IPS-20b (cell line): Measurements from ENCODE around the gene BBS5.

Experiments
- H3K27ac ChIP-seq: one replicate; pipeline ENCODE4 v1.5.1; 2013; ENCODE audit warnings: low read length
- H3K27me3 ChIP-seq: 2 replicates; pipeline ENCODE4 v1.6.1; 2013; ENCODE audit warnings: mild to moderate bottlenecking, low read length, inconsistent platforms; ENCODE audit not compliant: insufficient read depth
- H3K36me3 ChIP-seq: 2 replicates; pipeline ENCODE4 v1.6.1; 2013; ENCODE audit warnings: low read depth, mild to moderate bottlenecking, inconsistent platforms, low read length, moderate library complexity; ENCODE audit not compliant: insufficient read depth
- H3K4me1 ChIP-seq: 2 replicates; pipeline ENCODE4 v1.6.1; 2013; ENCODE audit warnings: mild to moderate bottlenecking, control low read depth, inconsistent platforms, low read length, moderate library complexity; ENCODE audit not compliant: insufficient read depth
- H3K4me3 ChIP-seq: 2 replicates; pipeline ENCODE4 v1.5.1; 2013; ENCODE audit warnings: mild to moderate bottlenecking, low read length, inconsistent platforms
- H3K9ac ChIP-seq: 2 replicates; pipeline ENCODE4 v1.6.1; 2013; ENCODE audit warnings: low read depth, mild to moderate bottlenecking, inconsistent platforms, low read length, moderate library complexity
- H3K9me3 ChIP-seq: 2 replicates; pipeline ENCODE4 v1.6.1; 2013; ENCODE audit warnings: mild to moderate bottlenecking, low read depth, low read length, inconsistent platforms; ENCODE audit not compliant: insufficient read depth

BBS5 gene

GRCh38 chr2:169462896-169463695 is 16.2 kb upstream of the BBS5 start:
- Histone ChIP-seq H3K9ac (no peak overlapping the region), H3K27me3 (no peaks in the 10 kb centered on the region), H3K4me1 (no peaks in the 10 kb centered on the region), H3K9me3 (no peaks in the 10 kb centered on the region), H3K4me3 (no peak overlapping the region), H3K36me3 (no peaks in the 10 kb centered on the region), H3K27ac (no peak overlapping the region)

GRCh38 chr2:169464466-169464865 is 14.8 kb upstream of the BBS5 start:
- Histone ChIP-seq H3K9ac (no peak overlapping the region), H3K4me1 (no peaks in the 10 kb centered on the region), H3K27ac (no peak overlapping the region), H3K27me3 (no peaks in the 10 kb centered on the region), H3K36me3 (no peaks in the 10 kb centered on the region), H3K4me3 (no peak overlapping the region), H3K9me3 (no peaks in the 10 kb centered on the region)

- H3K4me3 ChIP-seq = no peak overlapping the region
- no peak overlapping the region for H3K9ac ChIP-seq
- no peaks in the 10 kb centered on the region for H3K4me1 ChIP-seq
- no peaks in the 10 kb centered on the region for H3K27me3 ChIP-seq
- no peaks in the 10 kb centered on the region for H3K9me3 ChIP-seq
- no peak overlapping the region for H3K27ac ChIP-seq
- H3K36me3 ChIP-seq = no peaks in the 10 kb centered on the region
Measured at GRCh38 chr2:169464882-169465281, 14.4 kb upstream of the BBS5 start.

GRCh38 chr2:169468841-169469240 is 10.5 kb upstream of the BBS5 start:
- Histone ChIP-seq H3K4me3 (no peak overlapping the region), H3K27ac (no peak overlapping the region), H3K27me3 (no peaks in the 10 kb centered on the region)

GRCh38 chr2:169469952-169470572 is 9.2 kb upstream of the BBS5 start:
- H3K9ac ChIP-seq = no peak overlapping the region
- H3K36me3 ChIP-seq = no peaks in the 10 kb centered on the region
- H3K4me3 ChIP-seq = no peak overlapping the region
- no peaks in the 10 kb centered on the region for H3K27me3 ChIP-seq
- H3K27ac ChIP-seq = no peak overlapping the region
- H3K4me1 ChIP-seq = no peaks in the 10 kb centered on the region
- H3K9me3 ChIP-seq = no peaks in the 10 kb centered on the region

More at GRCh38 chr2:169468841-169469240, 10.5 kb upstream of the BBS5 start:
- H3K9me3 ChIP-seq = no peaks in the 10 kb centered on the region
- H3K36me3 ChIP-seq = no peaks in the 10 kb centered on the region
- H3K4me1 ChIP-seq = no peaks in the 10 kb centered on the region
- H3K9ac ChIP-seq = no peak overlapping the region

GRCh38 chr2:169472249-169472648 is 7.0 kb upstream of the BBS5 start:
- H3K36me3 ChIP-seq = no peaks in the 10 kb centered on the region
- no peaks in the 10 kb centered on the region; the same call in 1 of the 2 replicates for H3K27me3 ChIP-seq
- no peaks in the 10 kb centered on the region for H3K9me3 ChIP-seq
- H3K4me1 ChIP-seq = no peaks in the 10 kb centered on the region
- no peak overlapping the region for H3K4me3 ChIP-seq
- no peak overlapping the region for H3K27ac ChIP-seq
- no peak overlapping the region for H3K9ac ChIP-seq

- no peaks in the 10 kb centered on the region for H3K9me3 ChIP-seq
- no peaks in the 10 kb centered on the region for H3K36me3 ChIP-seq
- no peak overlapping the region for H3K27ac ChIP-seq
- H3K9ac ChIP-seq = no peak overlapping the region
- no peak overlapping the region for H3K4me3 ChIP-seq
- peaks cover 36% of the 10 kb centered on the region for H3K27me3 ChIP-seq
- H3K4me1 ChIP-seq = no peaks in the 10 kb centered on the region; the same call in 1 of the 2 replicates
Measured at GRCh38 chr2:169476459-169476858, 2.8 kb upstream of the BBS5 start.

GRCh38 chr2:169478339-169478738 is 955 bp upstream of the BBS5 start:
- H3K9me3 ChIP-seq = no peaks in the 10 kb centered on the region
- no peak overlapping the region for H3K9ac ChIP-seq
- no peaks in the 10 kb centered on the region; the same call in 1 of the 2 replicates for H3K4me1 ChIP-seq
- no peak overlapping the region for H3K27ac ChIP-seq
- no peak overlapping the region for H3K4me3 ChIP-seq
- H3K27me3 ChIP-seq = peaks cover 48% of the 10 kb centered on the region
- no peaks in the 10 kb centered on the region for H3K36me3 ChIP-seq

- H3K27me3 ChIP-seq = peaks cover 48% of the 10 kb centered on the region
- H3K9ac ChIP-seq = no peak overlapping the region
- H3K9me3 ChIP-seq = no peaks in the 10 kb centered on the region
- no peaks in the 10 kb centered on the region for H3K36me3 ChIP-seq
- no peaks in the 10 kb centered on the region; the same call in 1 of the 2 replicates for H3K4me1 ChIP-seq
- H3K4me3 ChIP-seq = peak overlapping the region; percentile 85
- no peak overlapping the region for H3K27ac ChIP-seq
Measured at GRCh38 chr2:169478745-169479256, 493 bp upstream of the BBS5 start.

GRCh38 chr2:169480079-169480465 is 778 bp downstream of the BBS5 start:
- H3K4me3 ChIP-seq = peak overlapping the region; percentile 85
- peaks cover 48% of the 10 kb centered on the region for H3K27me3 ChIP-seq
- H3K9me3 ChIP-seq = no peaks in the 10 kb centered on the region
- H3K4me1 ChIP-seq = no peaks in the 10 kb centered on the region; the same call in 1 of the 2 replicates
- H3K9ac ChIP-seq = peak overlapping the region; percentile 61; the same call in 1 of the 2 replicates
- H3K27ac ChIP-seq = no peak overlapping the region
- H3K36me3 ChIP-seq = no peaks in the 10 kb centered on the region

- peaks cover 19% of the 10 kb centered on the region for H3K27me3 ChIP-seq
- no peak overlapping the region for H3K9ac ChIP-seq
- H3K4me3 ChIP-seq = no peak overlapping the region
- H3K9me3 ChIP-seq = peaks cover 2% of the 10 kb centered on the region; the same call in 1 of the 2 replicates
- H3K4me1 ChIP-seq = no peaks in the 10 kb centered on the region
- no peak overlapping the region for H3K27ac ChIP-seq
- no peaks in the 10 kb centered on the region for H3K36me3 ChIP-seq
Measured at GRCh38 chr2:169485650-169486138, 6.4 kb downstream of the BBS5 start.
